Colonic mucosa (tissue), 4 donors: ENCODE data around the gene MC1R. TPM values are rescaled to one million over a fixed set of nuclear protein-coding genes. Genes with fewer than 3 reads are reported as not detected.
A peak's percentile ranks its signal among the peaks of the same experiment; 100 is the strongest.

Experiments used
- DNase-seq: peaks from one replicate; pipeline ENCODE4 v3.0.0-alpha.2; 2020
- H3K27ac ChIP-seq: fragments of 200-600 bp; one replicate; pipeline ENCODE4 v1.8.0; 2021
- H3K27me3 ChIP-seq: fragments of 200-600 bp; one replicate; pipeline ENCODE4 v1.8.0; 2021
- H3K36me3 ChIP-seq: fragments of 200-600 bp; one replicate; pipeline ENCODE4 v1.8.0; 2021
- H3K4me1 ChIP-seq: fragments of 200-600 bp; one replicate; pipeline ENCODE4 v1.8.0; 2021; ENCODE audit warnings: mild to moderate bottlenecking
- H3K4me3 ChIP-seq: fragments of 200-600 bp; one replicate; pipeline ENCODE4 v1.8.0; 2021
- H3K9ac ChIP-seq, 2 donors: one replicate each; pipeline ENCODE4 v1.7.0; 2013; ENCODE audit warnings: control low read depth in 2 of 2, low read depth in 2 of 2, low read length in 2 of 2
- H3K9me3 ChIP-seq: fragments of 200-600 bp; one replicate; pipeline ENCODE4 v1.8.0; 2021
- intact Hi-C: fragments of 100-400 bp; cut with DNase I; formaldehyde crosslinking; loops from one replicate; pipeline ENCODE4 v1.14.1; 2022
- total RNA-seq, 2 donors: library from RNA; stranded (reverse); fragmentation: NEBNext Ultra II Directional in 1 of 2; extraction: Animal tissue kit (Norgen Biotek cat#: 25700) in 1 of 2; gene quantifications; one replicate each; pipeline ENCODE4 v1.2.1, GENCODE V29; 2021
- TF ChIP-seq, protein P1 (sequence below): fragments of 200-600 bp; IDR thresholded peaks from one replicate; pipeline ENCODE4 v1.8.0; 2022; ENCODE audit warnings: antibody characterized with exemption, mild to moderate bottlenecking
- donor health status: healthy.
- donor health status: DM: no; HTN: no; CAD: no.
- donor health status: DM: no; HTN: no; CAD: no.

The MC1R gene
- total RNA-seq, 2 donors from 2014 or later: 1.6 to 3.4 TPM

DNA sequence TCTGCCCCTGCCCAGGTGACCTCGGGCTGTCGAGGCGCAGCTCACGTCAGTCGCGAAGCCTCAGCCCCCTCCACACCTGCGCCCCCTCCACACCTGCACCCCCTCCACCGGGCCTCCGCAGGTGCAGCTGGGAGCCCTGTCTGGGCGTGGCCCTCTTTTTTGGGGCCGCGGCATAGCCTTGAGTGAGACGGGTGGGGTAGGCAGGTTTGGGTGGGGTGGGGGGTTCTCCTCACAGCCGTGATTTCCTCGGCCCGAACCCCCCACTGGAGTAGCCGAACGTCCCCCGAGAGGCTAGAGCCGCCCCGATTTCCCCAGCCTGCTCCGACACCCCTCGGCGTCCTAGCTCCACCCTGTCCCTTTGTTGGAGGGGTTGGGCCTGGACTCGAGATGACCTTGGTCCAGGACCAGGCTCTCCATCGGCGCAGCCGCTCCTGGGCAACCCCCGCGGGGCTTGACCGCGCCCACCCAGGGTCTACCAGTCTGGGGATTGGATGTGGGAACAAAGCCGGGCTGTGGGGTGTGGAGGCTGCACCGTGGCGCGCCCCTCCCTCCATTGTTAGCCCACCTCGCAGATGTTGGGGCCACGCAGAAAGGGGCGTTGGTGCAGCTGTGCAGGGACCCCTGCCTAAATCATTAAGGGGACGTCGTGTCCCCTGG lies 5.1 kb downstream of the MC1R start:
- no peak for DNase-seq
- Histone ChIP-seq H3K4me3 (peak overlapping the region; percentile 50), H3K9ac (peak overlapping the region in 1 of 2 donors; percentile 24), H3K36me3 (no peaks in the 10 kb centered on the region), H3K27me3 (peaks cover 33% of the 10 kb centered on the region), H3K9me3 (no peaks in the 10 kb centered on the region), H3K4me1 (peaks cover 16% of the 10 kb centered on the region), H3K27ac (no peak overlapping the region)
- TF ChIP-seq, protein P1, sequence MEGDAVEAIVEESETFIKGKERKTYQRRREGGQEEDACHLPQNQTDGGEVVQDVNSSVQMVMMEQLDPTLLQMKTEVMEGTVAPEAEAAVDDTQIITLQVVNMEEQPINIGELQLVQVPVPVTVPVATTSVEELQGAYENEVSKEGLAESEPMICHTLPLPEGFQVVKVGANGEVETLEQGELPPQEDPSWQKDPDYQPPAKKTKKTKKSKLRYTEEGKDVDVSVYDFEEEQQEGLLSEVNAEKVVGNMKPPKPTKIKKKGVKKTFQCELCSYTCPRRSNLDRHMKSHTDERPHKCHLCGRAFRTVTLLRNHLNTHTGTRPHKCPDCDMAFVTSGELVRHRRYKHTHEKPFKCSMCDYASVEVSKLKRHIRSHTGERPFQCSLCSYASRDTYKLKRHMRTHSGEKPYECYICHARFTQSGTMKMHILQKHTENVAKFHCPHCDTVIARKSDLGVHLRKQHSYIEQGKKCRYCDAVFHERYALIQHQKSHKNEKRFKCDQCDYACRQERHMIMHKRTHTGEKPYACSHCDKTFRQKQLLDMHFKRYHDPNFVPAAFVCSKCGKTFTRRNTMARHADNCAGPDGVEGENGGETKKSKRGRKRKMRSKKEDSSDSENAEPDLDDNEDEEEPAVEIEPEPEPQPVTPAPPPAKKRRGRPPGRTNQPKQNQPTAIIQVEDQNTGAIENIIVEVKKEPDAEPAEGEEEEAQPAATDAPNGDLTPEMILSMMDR: no peak
- intact Hi-C loops: no loop called here

DNA sequence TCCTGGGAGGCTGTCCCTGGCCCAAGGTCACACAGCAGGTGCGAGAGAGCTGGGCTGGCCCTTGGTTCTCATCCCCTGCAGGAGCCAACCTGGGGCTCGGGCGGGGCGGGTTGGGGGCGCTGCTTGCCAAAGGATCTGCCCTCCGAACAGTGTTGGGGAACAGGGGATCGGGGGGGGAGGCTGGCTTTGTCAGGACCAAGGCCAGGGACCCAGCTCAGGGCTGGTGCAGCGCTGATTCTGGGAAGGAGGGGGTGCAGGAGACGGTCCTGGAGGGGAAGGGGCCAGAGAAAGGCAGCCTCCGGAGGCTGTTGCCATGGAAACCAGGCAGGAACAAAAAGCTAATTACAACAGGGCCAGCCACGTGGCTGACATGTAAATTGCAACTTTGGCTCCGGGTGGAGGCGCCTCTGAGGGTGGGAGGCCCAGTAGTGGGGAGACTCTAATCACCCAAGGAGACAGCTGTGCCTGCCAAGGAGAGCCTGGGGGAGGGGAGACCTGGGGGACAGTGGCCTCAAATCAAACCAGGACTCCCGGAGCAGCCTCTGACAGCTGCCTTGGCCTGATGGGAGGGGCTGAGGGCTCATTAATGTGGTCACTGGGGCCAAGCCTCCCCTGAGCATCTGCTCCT lies 5.7 kb downstream of the MC1R start:
- Histone ChIP-seq H3K9me3 (no peaks in the 10 kb centered on the region), H3K27ac (no peak overlapping the region), H3K4me3 (no peak overlapping the region), H3K4me1 (peaks cover 16% of the 10 kb centered on the region), H3K9ac (no peak overlapping the region), H3K27me3 (peaks cover 33% of the 10 kb centered on the region), H3K36me3 (no peaks in the 10 kb centered on the region)
- DNase-seq: no peak
- intact Hi-C loops: no loop called here
- TF ChIP-seq, protein P1: no peak

DNA sequence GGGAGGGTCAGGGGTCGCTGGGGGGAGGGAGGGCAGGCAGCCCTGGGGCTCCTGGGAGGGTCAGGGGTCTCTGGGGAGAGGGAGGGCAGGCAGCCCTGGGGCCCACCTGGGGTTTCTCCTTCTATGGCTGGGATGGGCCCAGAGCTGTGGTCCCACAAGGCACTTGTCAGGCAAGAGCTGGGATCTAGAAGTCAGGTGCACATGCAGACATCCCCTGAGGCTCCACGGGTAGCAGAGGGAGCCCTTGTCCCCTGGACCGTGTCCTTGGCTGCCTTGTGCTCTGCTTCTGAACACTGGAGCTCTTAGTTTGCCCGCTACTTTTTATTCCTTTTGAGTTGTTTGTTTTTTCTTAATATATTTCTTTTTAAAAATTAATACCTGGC lies 6.3 kb downstream of the MC1R start:
- intact Hi-C loops: no loop called here
- H3K4me3 ChIP-seq: no peak overlapping the region
- TF ChIP-seq, protein P1: no peak
- no peaks in the 10 kb centered on the region for H3K9me3 ChIP-seq
- H3K9ac ChIP-seq: no peak overlapping the region
- H3K4me1 ChIP-seq: peaks cover 16% of the 10 kb centered on the region
- DNase-seq: no peak
- H3K36me3 ChIP-seq: no peaks in the 10 kb centered on the region
- H3K27ac ChIP-seq: no peak overlapping the region
- H3K27me3 ChIP-seq: peaks cover 33% of the 10 kb centered on the region

DNA sequence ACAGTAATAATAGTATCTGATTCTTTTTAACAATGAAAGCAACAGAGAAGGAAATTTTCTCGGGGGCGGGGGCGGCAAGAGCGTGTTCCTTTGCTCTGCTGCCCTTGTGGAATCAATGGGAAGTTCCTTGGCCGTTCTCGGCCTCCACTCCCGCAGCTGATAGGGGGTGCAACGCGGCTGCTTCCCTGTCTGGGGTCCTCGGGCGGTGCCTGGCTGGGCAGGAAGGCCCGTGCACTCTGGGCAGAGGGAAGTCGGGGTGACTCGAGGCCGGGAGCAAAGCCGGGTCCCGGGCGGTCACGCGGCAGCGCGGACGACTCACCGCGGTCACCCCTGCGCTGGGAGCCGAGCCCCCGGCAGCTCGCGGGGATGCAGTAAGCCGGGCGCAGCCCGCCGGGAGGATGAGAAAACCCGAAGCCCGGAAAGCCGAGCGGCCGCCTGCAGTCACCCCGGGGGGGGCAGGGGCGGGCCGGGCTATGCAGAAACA lies 7.0 kb downstream of the MC1R start:
- Histone ChIP-seq H3K36me3 (no peaks in the 10 kb centered on the region), H3K27ac (no peak overlapping the region), H3K4me1 (peaks cover 16% of the 10 kb centered on the region), H3K27me3 (peaks cover 33% of the 10 kb centered on the region), H3K9me3 (no peaks in the 10 kb centered on the region), H3K9ac (no peak overlapping the region), H3K4me3 (peak overlapping the region; percentile 59)
- DNase-seq: no peak
- intact Hi-C loops: no loop called here
- TF ChIP-seq, protein P1: no peak

DNA sequence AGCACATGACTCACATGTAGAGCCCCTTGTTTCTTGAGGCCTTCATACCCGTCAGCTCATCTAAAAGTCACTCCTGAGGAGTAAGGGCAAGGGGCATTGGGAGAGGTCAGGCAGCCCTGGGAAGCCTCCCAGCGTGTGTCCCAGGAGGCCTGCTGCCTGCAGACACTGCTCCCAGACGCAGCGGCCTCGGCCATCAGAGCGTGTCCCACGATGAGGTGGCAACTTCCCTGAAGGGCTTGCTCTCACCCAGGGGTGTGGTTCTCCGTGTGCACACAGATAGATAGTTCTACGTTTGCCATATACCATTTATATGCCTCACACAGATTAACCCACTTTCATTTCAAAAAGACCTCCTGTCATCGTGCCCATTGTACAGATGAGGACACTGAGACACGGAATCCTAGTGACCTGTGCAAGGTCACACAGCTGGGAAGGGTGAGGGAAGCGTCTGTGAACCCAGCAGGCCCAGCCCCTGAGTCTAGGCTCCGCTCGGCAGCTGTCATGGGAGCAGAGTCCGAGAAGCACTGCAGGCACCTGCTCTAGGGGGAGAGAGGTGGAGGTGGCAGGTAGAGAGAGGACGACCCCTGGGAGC lies 12.7 kb downstream of the MC1R start:
- Histone ChIP-seq H3K4me1 (no peaks in the 10 kb centered on the region), H3K27me3 (no peaks in the 10 kb centered on the region), H3K27ac (no peak overlapping the region), H3K4me3 (no peak overlapping the region), H3K9ac (no peak overlapping the region), H3K9me3 (no peaks in the 10 kb centered on the region), H3K36me3 (no peaks in the 10 kb centered on the region)
- no peak for DNase-seq
- TF ChIP-seq, protein P1: no peak
- intact Hi-C loops: no loop called here
